Esophagus muscularis mucosa (tissue), 4 donors: ENCODE data around the gene PEX5L.

Source experiments
- EP300 ChIP-seq: sonication (generic); formaldehyde crosslinking; IDR thresholded peaks from one replicate; pipeline ENCODE4 v1.6.1; 2017; ENCODE audit warnings: antibody characterized with exemption
- POLR2A ChIP-seq: fragments of 450-650 bp; IDR thresholded peaks from one replicate; pipeline ENCODE4 v1.6.1; 2017; ENCODE audit warnings: antibody characterized with exemption, moderate library complexity, mild to moderate bottlenecking, low read depth
- POLR2AphosphoS5 ChIP-seq, 2 donors: sonication (generic); formaldehyde crosslinking; IDR thresholded peaks; one replicate each; pipeline ENCODE4 v1.6.1; 2017; ENCODE audit warnings: antibody characterized with exemption in 2 of 2
- TF ChIP-seq, protein P1 (sequence below), 3 experiments: fragments of 200-600 bp in 2 of 3; fragments of 450-650 bp in 1 of 3; sonication (generic) in 2 of 3; IDR thresholded peaks; one replicate each; pipeline ENCODE4 v1.5.1; 2017 to 2019; ENCODE audit warnings: antibody characterized with exemption in 3 of 3, mild to moderate bottlenecking in 2 of 3, moderate library complexity in 1 of 3

DNA sequence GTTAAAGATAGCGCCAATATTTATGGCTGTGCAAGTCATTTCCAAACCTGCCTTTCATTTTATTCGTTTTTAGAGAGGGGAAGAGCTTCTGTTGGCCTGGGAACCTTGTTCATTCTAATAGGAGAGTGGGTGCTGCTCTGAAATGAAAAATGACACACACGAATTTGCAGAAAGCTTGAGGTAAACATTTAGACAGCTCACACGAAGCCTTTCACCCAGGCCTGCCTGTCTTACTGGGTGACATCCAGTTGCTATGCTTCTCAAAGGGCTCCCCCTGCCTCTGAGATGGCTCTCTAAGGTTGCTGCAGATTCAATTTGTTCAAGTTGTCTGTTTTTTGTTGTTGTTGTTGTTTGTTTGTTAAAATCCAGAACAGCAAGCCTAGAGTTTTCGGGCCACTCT, 18.2 kb downstream of the PEX5L start:
- TF ChIP-seq POLR2AphosphoS5 (IDR thresholded peaks at IDR 0.05) (no peak), POLR2A (no peak), EP300 (no peak)
- TF ChIP-seq, protein P1, sequence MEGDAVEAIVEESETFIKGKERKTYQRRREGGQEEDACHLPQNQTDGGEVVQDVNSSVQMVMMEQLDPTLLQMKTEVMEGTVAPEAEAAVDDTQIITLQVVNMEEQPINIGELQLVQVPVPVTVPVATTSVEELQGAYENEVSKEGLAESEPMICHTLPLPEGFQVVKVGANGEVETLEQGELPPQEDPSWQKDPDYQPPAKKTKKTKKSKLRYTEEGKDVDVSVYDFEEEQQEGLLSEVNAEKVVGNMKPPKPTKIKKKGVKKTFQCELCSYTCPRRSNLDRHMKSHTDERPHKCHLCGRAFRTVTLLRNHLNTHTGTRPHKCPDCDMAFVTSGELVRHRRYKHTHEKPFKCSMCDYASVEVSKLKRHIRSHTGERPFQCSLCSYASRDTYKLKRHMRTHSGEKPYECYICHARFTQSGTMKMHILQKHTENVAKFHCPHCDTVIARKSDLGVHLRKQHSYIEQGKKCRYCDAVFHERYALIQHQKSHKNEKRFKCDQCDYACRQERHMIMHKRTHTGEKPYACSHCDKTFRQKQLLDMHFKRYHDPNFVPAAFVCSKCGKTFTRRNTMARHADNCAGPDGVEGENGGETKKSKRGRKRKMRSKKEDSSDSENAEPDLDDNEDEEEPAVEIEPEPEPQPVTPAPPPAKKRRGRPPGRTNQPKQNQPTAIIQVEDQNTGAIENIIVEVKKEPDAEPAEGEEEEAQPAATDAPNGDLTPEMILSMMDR (IDR thresholded peaks at IDR 0.05), result no peak
